Measurements from ENCODE around the gene SPECC1L. TPM values are rescaled to one million over a fixed set of nuclear protein-coding genes. Genes with fewer than 3 reads are reported as not detected.
A peak's percentile ranks its signal among the peaks of the same experiment; 100 is the strongest.
"Not testable (repeated sequence)": the region's sequence is repeated elsewhere in the genome, so short reads cannot be mapped to it uniquely, and the experiment has no call there.

Gene SPECC1L
- total RNA-seq, 1 donor from 2014 or later = 74.0 TPM

- DNase-seq (ENCODE audit: low read depth in 2 of 2) = no peak
Observed at GRCh38 chr22:24285245-24285644, 14.6 kb downstream of the SPECC1L start.

GRCh38 chr22:24287212-24287611 is 16.6 kb downstream of the SPECC1L start:
- not testable (repeated sequence) for DNase-seq (ENCODE audit: low read depth in 2 of 2)

DNA sequence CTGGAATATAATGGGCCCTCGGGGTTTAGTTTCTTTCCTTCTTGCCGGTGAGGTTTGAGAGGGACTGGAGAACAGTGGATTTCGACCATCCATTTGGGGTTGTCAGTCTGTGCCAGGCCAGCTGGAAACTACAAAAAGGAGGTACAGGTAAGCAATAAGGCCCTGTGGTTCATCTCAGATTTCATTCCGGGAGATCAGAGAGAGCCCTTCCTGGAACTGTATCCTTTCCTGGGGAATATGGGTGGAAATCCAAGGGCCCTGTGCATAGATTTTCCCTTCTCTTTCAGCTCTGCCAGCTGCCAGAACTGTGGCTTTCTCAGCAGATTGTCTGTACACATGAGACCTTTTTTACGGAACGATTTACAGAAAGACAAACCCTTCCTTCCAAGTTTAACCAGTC is 17.2 kb downstream of the SPECC1L start:
- DNase-seq (ENCODE audit: low read depth in 2 of 2) = not testable (repeated sequence)

DNA sequence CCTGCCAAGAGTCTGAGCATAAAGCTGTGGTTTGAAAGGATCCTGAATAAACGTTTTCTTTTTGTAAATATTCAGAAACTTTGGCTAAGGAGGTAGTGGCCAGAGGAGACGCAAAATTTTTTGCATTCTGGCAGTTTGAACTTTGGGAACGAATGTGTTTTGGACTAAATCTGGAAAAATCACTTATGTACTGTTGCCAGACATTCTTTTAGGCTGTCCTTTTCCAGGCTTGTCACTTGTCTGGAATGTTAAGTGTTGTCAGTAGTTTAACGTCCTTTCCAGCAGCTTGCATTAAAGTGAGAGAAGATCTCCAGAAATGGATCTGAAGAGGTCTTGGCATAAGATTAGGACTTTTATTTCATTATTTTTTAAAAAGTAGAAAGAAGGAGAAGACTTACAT is 18.5 kb downstream of the SPECC1L start:
- DNase-seq (ENCODE audit: low read depth in 2 of 2) = peak; percentile 56 to 58

- peak in 1 of 2 donors; percentile 69 for DNase-seq (ENCODE audit: low read depth in 2 of 2)
Observed at GRCh38 chr22:24289741-24290163, 19.1 kb downstream of the SPECC1L start.

DNA sequence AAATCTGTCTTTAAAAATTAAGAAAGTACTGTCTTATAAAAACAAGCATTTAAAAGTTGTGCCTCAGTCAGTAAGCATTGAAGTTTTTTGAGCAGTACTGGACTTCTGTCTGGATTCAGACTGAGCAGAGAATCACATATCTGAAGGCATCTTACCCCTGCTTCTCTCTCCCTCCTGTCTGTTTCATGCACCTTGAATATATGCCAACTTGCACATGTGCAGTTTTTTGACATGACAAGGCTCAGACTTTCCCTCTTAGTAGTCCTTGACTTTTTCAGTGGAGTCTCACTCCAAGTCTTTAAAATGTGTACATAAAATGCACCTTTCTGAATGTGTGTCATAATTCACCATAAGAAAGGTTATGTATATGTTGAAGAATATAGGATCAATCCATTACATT is 19.8 kb downstream of the SPECC1L start:
- DNase-seq (ENCODE audit: low read depth in 2 of 2) = no peak

GRCh38 chr22:24291515-24292201 is 21.0 kb downstream of the SPECC1L start:
- DNase-seq (ENCODE audit: low read depth in 2 of 2) = no peak

DNA sequence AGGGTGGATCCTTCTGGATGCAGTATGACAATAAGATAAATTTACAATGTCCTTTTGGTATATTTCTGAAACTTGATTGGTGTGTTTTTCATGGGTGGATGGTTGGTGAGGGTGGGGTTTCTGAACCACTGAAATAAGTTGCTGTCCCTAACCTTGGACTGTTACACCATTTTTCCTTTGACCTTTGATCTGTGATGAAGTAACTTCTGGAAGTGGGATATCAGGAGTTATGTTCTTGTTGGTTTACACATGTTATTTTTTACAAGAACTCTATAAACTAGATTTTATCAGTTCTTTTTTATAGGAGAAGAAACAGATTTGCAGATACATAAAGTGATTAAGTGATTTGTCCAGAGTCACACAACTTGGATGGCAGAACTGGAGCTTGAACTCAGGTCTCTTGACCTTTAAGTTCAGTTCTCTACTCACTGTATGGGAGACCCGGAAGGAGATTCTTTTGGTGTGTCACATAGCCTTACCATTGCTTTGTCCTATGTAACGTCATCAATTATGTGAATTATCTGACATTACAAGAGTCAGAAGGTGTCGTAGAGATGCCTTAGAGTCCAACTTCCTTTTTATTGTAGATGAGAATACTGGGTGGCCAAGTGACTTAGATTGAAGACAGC is 21.7 kb downstream of the SPECC1L start:
- DNase-seq (ENCODE audit: low read depth in 2 of 2) = not testable (repeated sequence)

- DNase-seq (ENCODE audit: low read depth in 2 of 2) = not testable (repeated sequence)
Observed at GRCh38 chr22:24294913-24295312, 24.3 kb downstream of the SPECC1L start.

DNA sequence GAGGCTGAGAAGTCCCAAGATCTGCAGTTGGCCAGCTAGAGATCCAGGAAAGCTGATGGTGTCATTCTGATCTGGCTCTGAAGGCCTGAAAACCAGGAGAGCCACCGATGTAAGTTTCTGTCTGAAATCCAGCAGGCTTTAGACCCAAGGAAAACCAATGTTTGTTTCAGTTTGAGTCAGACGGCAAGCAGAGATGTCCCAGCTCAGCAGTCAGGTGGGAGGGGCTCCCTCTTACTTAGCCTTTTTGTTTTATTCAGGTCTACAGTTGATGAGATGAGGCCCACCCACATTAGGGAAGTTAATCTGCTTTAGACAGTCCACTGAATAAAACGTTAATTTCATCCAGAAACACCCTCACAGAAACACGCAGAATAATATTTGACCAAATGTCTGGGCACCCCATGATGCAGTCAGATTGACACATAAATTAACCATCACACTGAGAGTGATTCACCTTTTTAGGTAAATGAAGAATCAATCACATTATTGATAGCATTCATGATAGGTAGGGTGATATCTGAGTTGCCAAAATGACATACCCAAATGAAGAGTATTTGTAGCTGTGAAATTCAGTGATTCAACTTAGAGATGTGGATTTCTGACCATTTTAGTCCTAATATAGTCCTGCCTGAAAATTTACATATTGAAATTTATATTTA is 28.0 kb downstream of the SPECC1L start:
- DNase-seq (ENCODE audit: low read depth in 2 of 2) = not testable (repeated sequence)

GRCh38 chr22:24300522-24300921 is 29.9 kb downstream of the SPECC1L start:
- DNase-seq (ENCODE audit: low read depth in 2 of 2) = not testable (repeated sequence)

- peak in 1 of 2 donors; percentile 30 for DNase-seq (ENCODE audit: low read depth in 2 of 2)
Observed at GRCh38 chr22:24302591-24302990, 32.0 kb downstream of the SPECC1L start.

GRCh38 chr22:24303007-24303406 is 32.4 kb downstream of the SPECC1L start:
- peak in 1 of 2 donors; percentile 31 for DNase-seq (ENCODE audit: low read depth in 2 of 2)

DNA sequence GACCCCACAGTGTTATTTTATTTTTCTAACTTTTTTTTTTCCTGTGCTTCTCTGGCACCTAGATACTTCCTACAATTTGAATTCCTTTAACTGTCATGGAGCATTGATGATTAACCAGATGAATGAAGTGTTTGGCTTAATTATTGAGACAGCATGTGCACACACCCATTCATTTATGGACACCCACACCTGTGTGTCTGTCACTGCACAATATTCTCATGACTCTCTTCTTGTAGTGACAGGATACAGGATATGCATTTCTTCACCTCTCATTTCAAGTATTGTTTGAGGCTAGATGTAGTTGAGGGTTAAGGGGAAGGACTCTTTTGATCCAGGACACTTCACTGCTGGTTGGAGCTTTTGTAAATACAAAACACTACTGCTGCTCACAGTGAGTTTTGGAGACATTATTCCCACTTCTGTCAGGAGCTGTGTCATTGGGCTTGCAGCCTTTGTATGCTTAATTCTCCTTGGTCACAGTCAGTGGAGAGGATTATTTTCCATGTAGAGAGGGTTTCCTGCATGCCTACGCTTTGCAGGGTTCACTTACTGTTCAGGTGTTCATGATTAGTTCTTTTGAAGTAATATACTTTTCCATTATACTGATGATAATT is 33.5 kb downstream of the SPECC1L start:
- DNase-seq (ENCODE audit: low read depth in 2 of 2) = no peak

DNA sequence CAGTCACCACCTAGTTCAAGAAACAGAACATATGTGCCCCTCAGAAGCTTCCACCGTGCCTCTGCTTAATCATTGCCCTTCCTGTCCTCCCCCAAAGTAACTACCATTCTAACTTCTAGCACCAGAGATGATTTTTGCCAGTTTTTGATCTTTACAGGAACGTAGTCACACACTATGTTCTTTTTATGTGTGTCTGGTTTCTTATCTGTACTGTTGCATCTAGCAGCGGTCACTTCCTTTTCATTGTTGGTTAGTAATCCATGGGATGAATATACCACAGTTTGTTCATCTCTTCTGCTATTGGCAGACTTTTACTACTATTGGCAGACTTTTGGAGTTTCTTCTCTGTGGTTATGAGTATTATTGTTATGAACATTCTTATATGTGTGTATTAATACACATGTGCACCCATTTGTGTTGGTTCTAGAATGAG is 34.6 kb downstream of the SPECC1L start:
- DNase-seq (ENCODE audit: low read depth in 2 of 2) = peak; percentile 75 to 83

- no peak for DNase-seq (ENCODE audit: low read depth in 2 of 2)
Observed at GRCh38 chr22:24310969-24311368, 40.3 kb downstream of the SPECC1L start.

DNA sequence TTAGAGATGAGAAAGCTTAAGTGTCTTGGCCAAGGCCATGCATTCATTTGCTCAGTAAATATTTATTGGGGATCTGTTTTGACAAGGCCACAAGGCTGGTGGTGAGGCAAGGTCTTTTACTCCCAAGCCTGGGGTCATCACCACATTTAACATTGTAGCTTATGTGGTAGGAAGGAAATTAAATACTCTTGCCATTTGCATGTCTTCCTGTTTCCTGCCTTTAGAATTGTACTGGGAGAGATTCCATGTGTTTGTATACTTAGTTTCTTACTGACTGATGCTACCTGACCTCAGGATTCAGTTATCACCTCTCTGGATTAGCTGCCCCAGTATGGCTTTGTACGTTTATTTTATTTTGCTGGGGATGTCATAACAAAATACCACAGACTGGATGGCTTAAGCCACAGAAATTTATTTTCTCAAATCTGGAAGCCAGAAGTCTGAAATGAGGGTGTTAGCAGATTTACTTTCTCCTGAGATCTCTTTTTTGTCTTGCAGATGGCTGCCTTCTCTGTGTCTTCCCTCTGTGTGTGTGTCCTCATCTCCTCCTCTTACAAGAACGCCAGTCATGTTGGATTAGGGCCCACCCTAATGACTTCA is 44.8 kb downstream of the SPECC1L start:
- peak; percentile 62 to 77 for DNase-seq (ENCODE audit: low read depth in 2 of 2)

GRCh38 chr22:24316264-24316663 is 45.6 kb downstream of the SPECC1L start:
- not testable (repeated sequence) for DNase-seq (ENCODE audit: low read depth in 2 of 2)

DNA sequence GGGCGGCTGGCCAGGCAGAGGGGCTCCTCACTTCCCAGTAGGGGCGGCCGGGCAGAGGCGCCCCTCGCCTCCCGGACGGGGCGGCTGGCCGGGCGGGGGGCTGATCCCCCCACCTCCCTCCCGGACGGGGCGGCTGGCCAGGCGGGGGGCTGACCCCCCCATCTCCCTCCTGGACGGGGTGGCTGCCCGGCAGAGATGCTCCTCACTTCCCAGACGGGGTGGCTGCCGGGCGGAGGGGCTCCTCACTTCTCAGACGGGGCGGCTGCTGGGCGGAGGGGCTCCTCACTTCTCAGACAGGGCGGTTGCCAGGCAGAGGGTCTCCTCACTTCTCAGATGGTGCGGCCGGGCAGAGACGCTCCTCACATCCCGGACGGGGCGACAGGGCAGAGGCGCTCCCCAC is 46.9 kb downstream of the SPECC1L start:
- DNase-seq (ENCODE audit: low read depth in 2 of 2) = not testable (repeated sequence)

- DNase-seq (ENCODE audit: low read depth in 2 of 2) = peak; percentile 65 to 96
Observed at GRCh38 chr22:24319451-24319850, 48.8 kb downstream of the SPECC1L start.

GRCh38 chr22:24321999-24322398 is 51.4 kb downstream of the SPECC1L start:
- no peak for DNase-seq (ENCODE audit: low read depth in 2 of 2)

DNA sequence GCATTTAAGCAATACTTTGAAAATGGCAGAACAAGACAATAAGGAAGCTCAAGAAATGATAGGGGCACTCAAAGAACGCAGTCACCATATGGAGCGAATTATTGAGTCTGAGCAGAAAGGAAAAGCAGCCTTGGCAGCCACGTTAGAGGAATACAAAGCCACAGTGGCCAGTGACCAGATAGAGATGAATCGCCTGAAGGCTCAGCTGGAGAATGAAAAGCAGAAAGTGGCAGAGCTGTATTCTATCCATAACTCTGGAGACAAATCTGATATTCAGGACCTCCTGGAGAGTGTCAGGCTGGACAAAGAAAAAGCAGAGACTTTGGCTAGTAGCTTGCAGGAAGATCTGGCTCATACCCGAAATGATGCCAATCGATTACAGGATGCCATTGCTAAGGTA is 51.9 kb downstream of the SPECC1L start:
- no peak for DNase-seq (ENCODE audit: low read depth in 2 of 2)
